Measurements from ENCODE around the gene CRYBG1. TPM values are rescaled to one million over a fixed set of nuclear protein-coding genes. Genes with fewer than 3 reads are reported as not detected.
"Not testable (repeated sequence)": the region's sequence is repeated elsewhere in the genome, so short reads cannot be mapped to it uniquely, and the experiment has no call there.

The CRYBG1 gene
- total RNA-seq, 1 donor from 2014 or later: 0.07 TPM

DNA sequence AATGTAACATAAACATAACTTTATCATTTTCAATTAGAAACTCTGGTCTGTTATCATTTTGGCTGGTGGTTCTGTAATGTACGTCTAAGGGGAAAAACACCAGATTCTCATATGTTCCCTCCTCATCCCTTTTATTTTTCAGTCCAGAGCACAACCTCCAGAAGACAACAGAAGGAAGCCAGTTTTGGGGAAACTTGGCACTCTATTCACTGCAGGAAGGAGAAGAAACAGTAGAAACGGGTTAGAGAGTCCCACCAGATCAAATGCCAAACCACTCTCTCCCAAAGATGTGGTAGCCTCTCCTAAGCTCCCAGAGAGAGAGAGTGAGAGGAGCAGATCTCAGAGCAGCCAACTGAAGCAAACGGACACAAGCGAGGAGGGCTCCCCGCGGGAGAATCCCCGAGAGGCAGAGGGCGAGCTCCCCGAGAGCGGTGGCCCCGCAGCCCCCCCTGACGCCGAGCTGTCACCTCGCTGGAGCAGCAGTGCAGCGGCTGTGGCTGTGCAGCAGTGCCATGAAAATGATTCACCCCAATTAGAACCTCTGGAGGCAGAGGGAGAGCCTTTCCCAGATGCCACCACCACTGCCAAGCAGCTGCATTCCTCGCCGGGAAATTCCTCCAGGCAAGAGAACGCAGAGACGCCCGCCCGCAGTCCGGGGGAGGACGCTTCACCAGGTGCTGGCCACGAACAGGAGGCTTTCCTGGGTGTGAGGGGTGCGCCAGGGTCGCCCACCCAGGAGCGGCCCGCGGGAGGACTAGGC is 151.0 kb downstream of the CRYBG1 start:
- Mint-ChIP-seq H3K4me1 (peaks cover 21% of the 10 kb centered on the region), H3K27ac (ENCODE audit: unreplicated experiment) (no peak overlapping the region), H3K4me3 (peak overlapping the region; percentile 79), H3K27me3 (ENCODE audit: low read depth) (peaks cover 94% of the 10 kb centered on the region), H3K9me3 (peaks cover 3% of the 10 kb centered on the region), H3K36me3 (ENCODE audit: low read depth) (no peaks in the 10 kb centered on the region)
- TF ChIP-seq, protein P1, sequence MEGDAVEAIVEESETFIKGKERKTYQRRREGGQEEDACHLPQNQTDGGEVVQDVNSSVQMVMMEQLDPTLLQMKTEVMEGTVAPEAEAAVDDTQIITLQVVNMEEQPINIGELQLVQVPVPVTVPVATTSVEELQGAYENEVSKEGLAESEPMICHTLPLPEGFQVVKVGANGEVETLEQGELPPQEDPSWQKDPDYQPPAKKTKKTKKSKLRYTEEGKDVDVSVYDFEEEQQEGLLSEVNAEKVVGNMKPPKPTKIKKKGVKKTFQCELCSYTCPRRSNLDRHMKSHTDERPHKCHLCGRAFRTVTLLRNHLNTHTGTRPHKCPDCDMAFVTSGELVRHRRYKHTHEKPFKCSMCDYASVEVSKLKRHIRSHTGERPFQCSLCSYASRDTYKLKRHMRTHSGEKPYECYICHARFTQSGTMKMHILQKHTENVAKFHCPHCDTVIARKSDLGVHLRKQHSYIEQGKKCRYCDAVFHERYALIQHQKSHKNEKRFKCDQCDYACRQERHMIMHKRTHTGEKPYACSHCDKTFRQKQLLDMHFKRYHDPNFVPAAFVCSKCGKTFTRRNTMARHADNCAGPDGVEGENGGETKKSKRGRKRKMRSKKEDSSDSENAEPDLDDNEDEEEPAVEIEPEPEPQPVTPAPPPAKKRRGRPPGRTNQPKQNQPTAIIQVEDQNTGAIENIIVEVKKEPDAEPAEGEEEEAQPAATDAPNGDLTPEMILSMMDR (conservative IDR thresholded peaks at IDR 0.05): no peak
- no peak for DNase-seq (ENCODE audit: low read depth, low spot score)

DNA sequence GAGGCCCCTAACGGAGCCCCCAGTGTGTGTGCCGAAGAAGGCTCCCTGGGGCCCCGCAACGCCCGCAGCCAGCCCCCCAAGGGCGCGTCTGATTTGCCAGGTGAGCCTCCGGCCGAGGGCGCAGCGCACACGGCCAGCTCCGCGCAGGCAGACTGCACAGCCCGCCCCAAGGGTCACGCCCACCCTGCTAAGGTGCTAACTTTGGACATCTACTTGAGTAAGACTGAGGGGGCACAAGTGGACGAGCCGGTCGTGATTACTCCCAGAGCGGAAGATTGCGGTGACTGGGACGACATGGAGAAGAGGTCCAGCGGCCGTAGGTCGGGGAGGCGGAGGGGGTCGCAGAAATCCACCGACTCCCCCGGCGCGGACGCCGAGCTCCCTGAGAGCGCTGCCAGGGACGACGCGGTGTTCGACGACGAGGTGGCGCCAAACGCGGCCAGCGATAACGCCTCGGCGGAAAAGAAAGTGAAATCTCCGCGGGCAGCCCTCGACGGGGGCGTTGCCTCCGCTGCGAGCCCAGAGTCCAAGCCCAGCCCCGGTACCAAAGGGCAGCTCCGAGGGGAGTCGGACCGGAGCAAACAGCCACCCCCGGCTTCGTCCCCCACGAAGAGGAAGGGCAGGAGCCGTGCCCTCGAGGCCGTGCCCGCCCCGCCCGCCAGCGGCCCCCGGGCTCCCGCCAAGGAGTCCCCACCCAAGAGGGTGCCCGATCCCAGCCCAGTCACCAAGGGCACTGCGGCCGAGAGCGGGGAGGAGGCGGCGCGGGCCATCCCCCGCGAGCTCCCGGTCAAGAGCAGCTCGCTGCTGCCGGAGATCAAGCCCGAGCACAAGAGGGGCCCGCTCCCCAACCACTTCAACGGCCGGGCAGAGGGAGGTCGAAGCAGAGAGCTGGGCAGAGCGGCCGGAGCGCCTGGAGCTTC is 151.8 kb downstream of the CRYBG1 start:
- H3K4me3 Mint-ChIP-seq: peak overlapping the region; percentile 44
- H3K9me3 Mint-ChIP-seq: peaks cover 3% of the 10 kb centered on the region
- DNase-seq (ENCODE audit: low read depth, low spot score): peak; percentile 26
- peaks cover 92% of the 10 kb centered on the region for H3K27me3 Mint-ChIP-seq (ENCODE audit: low read depth)
- no peak overlapping the region for H3K27ac Mint-ChIP-seq (ENCODE audit: unreplicated experiment)
- peaks cover 21% of the 10 kb centered on the region for H3K4me1 Mint-ChIP-seq
- H3K36me3 Mint-ChIP-seq (ENCODE audit: low read depth): no peaks in the 10 kb centered on the region
- TF ChIP-seq, protein P1 (conservative IDR thresholded peaks at IDR 0.05): no peak

DNA sequence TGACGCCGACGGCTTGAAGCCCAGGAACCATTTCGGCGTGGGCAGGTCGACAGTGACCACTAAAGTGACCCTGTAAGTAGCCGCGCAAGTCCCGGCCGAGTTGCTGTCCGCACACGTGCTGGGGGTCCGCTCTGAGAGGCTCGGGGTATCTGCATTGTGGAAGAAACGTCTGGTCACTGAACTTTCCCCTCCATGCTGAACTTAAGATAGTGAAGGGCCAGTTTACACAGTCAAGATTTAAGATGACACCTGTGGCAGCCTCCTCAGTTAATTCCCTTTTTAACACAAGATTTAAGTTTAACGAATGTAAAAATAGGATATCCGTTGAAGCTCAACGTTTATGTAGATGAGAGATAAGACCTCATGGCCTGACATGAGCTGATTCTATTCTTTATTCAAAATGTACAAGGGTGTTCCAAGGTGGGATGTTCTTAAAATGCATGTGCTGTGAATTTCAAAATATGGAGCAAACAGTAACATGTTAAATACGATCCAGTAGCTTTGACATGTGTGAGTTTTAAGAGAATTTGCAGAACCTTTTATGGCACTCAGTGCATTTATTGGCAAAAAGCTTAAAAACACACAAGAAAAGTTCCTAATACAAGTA is 152.6 kb downstream of the CRYBG1 start:
- Mint-ChIP-seq H3K27me3 (ENCODE audit: low read depth) (peaks cover 88% of the 10 kb centered on the region), H3K9me3 (peaks cover 3% of the 10 kb centered on the region), H3K4me3 (peak overlapping the region; percentile 4), H3K27ac (ENCODE audit: unreplicated experiment) (no peak overlapping the region), H3K4me1 (peaks cover 25% of the 10 kb centered on the region), H3K36me3 (ENCODE audit: low read depth) (no peaks in the 10 kb centered on the region)
- no peak for DNase-seq (ENCODE audit: low read depth, low spot score)
- TF ChIP-seq, protein P1 (conservative IDR thresholded peaks at IDR 0.05): no peak

DNA sequence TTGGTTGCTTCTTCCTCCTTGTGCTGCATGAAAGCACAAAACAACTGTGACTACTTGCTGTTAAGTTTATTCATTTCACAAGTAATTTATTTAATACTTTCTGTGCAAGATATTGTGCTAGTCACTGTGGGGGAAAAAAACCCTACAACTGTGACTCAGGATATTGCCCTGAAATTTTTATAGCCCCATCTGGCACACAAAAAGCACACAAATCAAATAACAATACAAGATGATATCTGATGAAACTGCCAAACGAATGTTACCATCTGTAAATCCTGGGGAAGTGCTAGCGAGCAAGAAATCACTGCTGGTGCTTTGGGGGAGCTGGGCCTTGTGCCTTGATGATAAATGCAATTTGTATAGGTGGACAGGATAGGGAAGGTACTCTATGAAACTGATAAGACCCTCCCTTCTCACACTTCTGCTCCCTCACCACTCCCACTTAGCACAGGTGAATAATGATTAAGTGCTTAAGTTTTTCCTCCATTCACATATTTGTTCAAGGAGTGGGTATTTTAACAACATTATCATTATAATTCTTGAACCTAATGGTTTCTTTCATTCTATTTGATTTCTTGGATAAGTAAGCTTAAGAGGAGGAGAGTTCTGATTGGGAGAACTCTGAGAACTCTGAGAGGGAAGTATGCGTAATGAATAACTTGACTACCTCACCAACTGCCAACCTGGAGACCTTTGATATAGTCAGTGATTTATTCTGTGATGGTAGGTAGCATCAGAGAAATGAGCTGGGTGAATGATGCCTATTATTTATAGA is 153.5 kb downstream of the CRYBG1 start:
- no peak for DNase-seq (ENCODE audit: low read depth, low spot score)
- peak overlapping the region; percentile 39 for H3K4me3 Mint-ChIP-seq
- peaks cover 25% of the 10 kb centered on the region for H3K4me1 Mint-ChIP-seq
- H3K27ac Mint-ChIP-seq (ENCODE audit: unreplicated experiment): no peak overlapping the region
- TF ChIP-seq, protein P1 (conservative IDR thresholded peaks at IDR 0.05): no peak
- no peaks in the 10 kb centered on the region for H3K36me3 Mint-ChIP-seq (ENCODE audit: low read depth)
- H3K9me3 Mint-ChIP-seq: no peaks in the 10 kb centered on the region
- H3K27me3 Mint-ChIP-seq (ENCODE audit: low read depth): peaks cover 80% of the 10 kb centered on the region

DNA sequence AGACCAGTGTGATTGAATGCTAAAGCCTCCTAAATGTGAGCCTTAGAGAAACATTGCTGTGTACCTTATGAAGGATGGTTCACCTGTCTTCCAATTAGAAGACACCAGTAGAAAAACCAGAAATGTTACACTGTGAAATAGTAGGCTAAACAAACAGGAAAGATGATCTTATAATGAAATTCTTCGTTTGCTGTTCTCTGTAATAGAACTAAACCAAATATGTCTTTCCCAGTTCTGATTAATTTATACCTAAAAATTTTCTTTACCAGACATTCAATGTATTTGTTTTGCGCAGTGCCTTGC is 154.0 kb downstream of the CRYBG1 start:
- TF ChIP-seq, protein P1 (conservative IDR thresholded peaks at IDR 0.05): no peak
- H3K27ac Mint-ChIP-seq (ENCODE audit: unreplicated experiment): no peak overlapping the region
- peaks cover 23% of the 10 kb centered on the region for H3K4me1 Mint-ChIP-seq
- no peaks in the 10 kb centered on the region for H3K9me3 Mint-ChIP-seq
- no peaks in the 10 kb centered on the region for H3K36me3 Mint-ChIP-seq (ENCODE audit: low read depth)
- DNase-seq (ENCODE audit: low read depth, low spot score): no peak
- peaks cover 75% of the 10 kb centered on the region for H3K27me3 Mint-ChIP-seq (ENCODE audit: low read depth)
- H3K4me3 Mint-ChIP-seq: no peak overlapping the region

DNA sequence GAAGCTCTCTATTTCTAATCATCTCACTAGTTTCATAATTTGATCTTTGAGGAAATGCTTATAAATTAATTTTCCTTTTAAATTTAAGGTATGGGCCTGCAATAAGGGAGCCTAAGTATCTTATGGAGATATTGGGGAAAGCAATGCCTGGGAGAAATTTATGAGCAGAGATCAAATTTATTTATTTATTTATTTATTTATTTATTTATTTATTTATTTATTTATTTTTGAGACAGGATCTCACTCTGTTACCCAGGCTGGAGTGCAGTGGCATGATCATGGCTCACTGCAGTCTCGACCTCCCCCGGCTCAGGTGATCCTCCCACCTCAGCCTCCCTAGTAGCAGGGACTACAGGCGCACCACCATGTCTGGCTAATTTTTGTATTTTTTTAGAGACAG is 155.1 kb downstream of the CRYBG1 start:
- Mint-ChIP-seq H3K27me3 (ENCODE audit: low read depth) (peaks cover 64% of the 10 kb centered on the region), H3K4me1 (peaks cover 12% of the 10 kb centered on the region)
- H3K27ac Mint-ChIP-seq (ENCODE audit: unreplicated experiment); DNase-seq (ENCODE audit: low read depth, low spot score); H3K36me3 Mint-ChIP-seq (ENCODE audit: low read depth); H3K4me3 Mint-ChIP-seq; H3K9me3 Mint-ChIP-seq: not testable (repeated sequence)

Measured in neural crest cell (in vitro differentiated cells).